EH (cell line): ENCODE measurements around the gene RCE1.

Source experiments
- DNase-seq: peaks from one replicate; pipeline ENCODE4 v3.0.0-alpha.2; 2015; ENCODE audit warnings: low read depth

The RCE1 gene

DNA sequence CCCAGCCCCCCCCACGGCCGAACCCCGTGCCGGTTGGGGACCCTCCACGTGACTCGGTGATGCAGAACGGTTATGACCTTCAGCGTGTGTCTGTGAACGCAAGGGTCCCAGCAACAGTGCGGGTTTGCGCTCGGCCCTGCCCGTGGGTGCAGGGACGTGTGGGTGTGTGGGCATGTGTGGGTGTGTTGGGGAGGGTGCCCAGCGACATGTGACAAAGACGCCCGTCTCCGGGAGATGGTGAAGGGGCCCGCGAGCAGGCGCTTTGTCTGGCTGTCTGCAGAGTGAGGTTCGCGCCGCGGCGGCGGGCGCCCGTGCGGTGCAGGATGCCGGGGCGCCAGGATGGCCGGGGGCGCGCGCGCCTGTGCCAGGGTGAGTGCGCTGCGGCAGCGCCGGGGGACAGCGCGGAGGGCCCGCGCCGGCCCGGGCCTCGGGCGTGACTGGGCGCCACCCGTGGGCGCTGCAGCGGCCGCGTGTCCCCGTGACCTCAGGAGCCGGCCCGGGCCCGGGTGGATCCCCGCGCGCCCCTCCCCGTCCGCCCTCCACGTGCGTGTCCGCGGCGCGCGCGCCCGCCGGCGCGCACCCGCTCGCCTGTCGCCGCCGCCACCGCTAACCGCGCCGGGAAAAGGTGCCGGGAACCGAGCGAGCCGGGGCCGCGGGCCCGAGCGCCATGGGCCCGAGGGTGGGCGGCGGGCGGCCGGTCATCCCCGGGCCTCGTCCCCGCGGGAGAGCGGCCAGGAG lies 13.4 kb downstream of the RCE1 start, which contains the start of gene LRFN4:
TSS of gene LRFN4 (plus strand) at position 569 of the 738 bp plus-strand sequence. CDS start 681 bp downstream, outside the sequence.
- no peak for DNase-seq

DNA sequence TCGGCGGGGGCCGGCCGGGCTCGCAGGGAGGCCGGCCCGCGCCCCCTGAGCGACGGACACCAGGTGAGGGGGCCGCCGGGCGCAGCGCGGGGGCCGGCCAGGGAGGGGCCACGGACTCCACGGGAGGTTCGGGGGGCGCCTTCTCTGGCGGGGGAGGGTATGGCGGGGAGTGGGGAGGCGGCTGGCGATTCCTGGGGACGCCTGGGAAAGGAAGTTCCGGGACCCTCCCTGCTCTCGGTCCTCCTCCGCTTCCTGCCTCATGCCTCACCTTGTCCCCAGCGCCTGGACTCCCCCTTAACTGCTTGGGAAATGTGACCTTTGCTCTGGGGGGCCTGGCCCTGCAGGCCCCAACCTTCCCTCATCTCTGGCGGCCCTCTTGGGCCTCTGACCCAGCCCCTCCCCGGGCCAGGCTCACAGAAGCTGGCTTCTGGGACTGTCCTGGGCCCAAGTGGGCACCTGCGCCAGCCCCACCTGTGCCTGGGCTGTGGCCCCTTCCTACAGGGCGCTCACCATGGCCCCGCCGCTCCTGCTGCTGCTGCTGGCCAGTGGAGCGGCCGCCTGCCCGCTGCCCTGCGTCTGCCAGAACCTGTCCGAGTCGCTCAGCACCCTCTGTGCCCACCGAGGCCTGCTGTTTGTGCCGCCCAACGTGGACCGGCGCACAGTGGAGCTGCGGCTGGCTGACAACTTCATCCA lies 14.1 kb downstream of the RCE1 start:
- DNase-seq, result peak; percentile 32

DNA sequence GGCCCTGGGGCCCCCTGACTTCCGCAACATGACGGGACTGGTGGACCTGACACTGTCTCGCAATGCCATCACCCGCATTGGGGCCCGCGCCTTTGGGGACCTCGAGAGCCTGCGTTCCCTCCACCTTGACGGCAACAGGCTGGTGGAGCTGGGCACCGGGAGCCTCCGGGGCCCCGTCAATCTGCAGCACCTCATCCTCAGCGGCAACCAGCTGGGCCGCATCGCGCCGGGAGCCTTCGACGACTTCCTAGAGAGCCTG lies 14.6 kb downstream of the RCE1 start:
- DNase-seq, result no peak

DNA sequence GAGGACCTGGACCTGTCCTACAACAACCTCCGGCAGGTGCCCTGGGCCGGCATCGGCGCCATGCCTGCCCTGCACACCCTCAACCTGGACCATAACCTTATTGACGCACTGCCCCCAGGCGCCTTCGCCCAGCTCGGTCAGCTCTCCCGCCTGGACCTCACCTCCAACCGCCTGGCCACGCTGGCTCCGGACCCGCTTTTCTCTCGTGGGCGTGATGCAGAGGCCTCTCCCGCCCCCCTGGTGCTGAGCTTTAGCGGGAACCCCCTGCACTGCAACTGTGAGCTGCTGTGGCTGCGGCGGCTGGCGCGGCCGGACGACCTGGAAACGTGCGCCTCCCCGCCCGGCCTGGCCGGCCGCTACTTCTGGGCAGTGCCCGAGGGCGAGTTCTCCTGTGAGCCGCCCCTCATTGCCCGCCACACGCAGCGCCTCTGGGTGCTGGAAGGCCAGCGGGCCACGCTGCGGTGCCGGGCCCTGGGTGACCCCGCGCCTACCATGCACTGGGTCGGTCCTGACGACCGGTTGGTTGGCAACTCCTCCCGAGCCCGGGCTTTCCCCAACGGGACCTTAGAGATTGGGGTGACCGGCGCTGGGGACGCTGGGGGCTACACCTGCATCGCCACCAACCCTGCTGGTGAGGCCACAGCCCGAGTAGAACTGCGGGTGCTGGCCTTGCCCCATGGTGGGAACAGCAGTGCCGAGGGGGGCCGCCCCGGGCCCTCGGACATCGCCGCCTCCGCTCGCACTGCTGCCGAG lies 15.1 kb downstream of the RCE1 start:
- DNase-seq, result no peak

DNA sequence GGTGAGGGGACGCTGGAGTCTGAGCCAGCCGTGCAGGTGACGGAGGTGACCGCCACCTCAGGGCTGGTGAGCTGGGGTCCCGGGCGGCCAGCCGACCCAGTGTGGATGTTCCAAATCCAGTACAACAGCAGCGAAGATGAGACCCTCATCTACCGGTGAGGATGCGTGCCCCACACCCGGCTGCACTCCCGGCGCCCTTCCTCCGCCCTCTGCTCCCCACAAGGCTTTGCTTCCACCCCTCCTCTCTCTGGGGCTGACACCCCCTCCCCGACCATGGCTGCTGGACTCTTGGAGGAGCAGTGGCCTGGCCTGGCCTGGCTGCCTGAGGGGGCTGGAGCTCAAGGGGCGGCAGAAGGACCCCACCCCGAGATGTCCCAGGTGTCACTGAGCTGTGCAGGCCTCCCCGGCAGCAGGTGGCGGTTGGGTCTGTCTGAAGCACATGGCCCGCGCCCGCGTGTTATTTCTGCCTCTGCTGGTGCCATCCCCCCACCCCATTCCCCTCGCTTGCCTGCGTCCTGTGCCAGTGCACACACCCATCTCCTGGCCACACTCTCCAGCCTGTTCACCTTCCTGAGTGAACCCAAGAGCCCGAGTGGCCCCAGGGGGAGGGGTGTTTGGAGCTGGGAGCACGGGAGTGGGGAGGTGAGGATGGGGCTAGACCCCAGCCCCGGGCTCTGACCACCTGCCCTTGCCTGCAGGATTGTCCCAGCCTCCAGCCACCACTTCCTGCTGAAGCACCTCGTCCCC lies 15.9 kb downstream of the RCE1 start:
- DNase-seq, result no peak

DNA sequence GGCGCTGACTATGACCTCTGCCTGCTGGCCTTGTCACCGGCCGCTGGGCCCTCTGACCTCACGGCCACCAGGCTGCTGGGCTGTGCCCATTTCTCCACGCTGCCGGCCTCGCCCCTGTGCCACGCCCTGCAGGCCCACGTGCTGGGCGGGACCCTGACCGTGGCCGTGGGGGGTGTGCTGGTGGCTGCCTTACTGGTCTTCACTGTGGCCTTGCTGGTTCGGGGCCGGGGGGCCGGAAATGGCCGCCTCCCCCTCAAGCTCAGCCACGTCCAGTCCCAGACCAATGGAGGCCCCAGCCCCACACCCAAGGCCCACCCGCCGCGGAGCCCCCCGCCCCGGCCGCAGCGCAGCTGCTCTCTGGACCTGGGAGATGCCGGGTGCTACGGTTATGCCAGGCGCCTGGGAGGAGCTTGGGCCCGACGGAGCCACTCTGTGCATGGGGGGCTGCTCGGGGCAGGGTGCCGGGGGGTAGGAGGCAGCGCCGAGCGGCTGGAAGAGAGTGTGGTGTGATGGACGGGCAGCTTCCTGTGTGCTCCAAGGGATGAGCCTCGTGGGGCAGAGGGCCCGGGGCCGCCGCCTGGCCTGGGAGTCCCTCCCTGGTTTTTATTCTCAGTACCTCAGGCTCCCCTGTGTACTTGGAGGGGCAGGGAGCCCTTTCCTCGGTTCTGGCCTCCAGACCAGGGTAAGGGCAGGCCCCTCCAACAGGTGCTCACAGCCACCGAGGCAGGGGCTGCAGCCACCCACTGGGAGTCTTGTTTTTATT lies 16.6 kb downstream of the RCE1 start:
- DNase-seq, result no peak

DNA sequence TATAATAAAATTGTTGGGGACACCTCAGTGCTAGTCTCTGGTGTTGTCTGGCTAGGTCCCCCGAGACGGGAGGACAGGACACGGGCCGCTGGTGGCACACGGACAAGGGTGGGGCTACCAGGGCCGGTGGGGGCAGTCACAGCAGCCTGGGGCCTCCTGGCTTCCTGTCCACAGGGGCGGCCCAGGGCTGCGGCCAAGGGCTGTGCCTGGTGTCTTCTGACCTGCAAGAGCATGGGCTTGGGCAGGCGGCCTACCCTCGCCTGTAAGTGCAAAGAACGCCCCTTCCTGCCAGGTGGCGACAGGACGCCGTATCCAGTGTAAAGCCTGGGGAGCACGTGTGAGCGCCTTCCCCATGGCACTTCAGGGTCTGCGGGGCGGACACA lies 17.2 kb downstream of the RCE1 start:
- DNase-seq, result no peak

DNA sequence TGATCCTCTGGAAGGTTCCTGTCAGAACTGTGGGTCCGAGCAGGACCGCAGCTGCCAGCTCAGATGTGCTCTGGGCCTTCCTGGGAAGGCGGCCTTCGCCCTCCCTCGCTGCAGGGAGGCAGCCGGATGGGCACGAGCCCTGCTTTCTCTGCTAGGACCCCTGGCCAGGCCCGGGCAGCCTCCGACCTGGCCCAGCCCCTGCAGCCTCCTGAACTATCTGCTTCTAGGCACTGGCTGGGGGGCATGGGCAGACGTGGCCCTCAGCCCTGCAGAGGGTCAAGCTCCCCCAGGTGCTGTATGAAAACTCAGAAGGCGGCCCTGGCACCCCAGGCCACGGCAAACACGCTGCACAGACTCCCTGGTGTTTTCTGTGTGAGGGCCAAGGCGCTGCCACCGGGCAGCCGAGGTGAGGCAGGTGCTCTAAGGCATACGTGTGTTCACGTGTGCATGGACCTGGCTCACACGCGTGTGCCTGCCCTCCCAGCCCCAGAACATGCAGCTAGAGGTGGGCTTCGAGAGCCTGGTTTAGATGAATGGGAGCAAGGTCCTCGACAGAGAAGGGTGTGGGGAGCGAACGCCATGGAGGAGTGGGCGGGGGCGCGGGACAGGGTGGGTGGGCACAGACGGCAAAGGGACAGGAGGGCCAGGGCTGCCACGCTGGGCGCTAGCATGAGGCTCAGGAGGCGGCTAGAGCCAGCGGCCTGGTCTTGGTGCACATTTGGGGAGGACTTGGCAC lies 18.0 kb downstream of the RCE1 start:
- DNase-seq, result no peak

DNA sequence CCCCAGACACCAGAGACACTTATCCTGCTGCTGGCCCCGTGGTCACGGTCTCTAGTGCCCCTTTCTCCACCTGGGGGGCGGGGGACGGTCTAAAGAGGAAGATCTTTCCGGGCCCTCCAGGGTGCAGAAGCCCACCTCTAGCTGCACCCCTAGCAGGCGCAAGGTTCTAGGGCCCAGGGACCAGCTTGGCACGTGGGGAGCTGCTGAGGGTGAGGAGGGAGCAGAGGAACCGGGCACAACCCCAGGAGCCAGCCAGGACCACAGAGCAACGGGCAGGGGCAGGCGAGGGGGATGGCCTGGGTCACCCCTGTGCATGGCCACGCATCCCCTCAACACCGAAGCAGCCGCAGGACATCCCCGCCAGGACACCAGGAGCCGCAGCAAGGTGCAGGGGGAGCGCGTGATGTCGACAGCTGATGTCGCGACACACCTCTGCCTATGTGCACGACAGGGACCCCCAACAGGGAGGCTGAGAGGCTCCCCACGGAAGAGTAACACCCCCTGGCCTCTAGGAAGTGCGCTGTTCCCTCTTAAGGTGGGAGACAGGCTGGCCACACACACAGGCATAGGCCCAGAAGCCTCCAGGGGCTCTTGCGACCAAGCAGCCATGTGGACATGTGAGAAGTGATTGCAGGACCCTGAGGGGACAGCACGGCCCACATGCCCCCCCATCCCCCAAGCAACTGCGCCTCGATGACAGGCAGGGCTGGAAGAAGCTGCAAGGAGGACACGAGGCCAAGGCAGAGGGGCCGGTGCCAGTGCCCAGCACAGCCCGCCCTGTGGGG lies 18.7 kb downstream of the RCE1 start:
- DNase-seq, result no peak

DNA sequence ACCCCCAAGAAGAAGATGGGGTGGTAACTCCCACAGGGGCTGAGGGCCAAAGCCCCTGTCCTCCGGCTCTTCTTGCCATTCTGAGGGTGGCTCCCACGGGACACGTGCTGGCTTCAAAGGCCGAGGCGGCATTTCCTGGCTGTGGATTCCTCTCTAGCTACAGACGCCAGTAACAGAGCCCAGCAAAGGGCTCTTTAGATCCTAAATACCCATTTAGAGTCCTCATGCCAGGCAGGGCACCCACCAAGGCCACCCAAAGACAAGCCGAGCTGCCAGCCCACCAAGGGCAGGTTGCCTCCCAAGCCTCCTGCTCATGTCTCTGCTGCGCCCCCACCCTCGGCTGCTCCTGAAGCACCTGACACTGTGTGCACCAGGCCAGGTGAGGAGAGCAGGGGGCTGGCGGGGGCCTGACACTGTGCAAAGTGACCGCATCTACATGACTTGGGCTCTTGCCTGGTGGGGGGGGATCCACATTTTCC lies 19.4 kb downstream of the RCE1 start:
- DNase-seq, result no peak

DNA sequence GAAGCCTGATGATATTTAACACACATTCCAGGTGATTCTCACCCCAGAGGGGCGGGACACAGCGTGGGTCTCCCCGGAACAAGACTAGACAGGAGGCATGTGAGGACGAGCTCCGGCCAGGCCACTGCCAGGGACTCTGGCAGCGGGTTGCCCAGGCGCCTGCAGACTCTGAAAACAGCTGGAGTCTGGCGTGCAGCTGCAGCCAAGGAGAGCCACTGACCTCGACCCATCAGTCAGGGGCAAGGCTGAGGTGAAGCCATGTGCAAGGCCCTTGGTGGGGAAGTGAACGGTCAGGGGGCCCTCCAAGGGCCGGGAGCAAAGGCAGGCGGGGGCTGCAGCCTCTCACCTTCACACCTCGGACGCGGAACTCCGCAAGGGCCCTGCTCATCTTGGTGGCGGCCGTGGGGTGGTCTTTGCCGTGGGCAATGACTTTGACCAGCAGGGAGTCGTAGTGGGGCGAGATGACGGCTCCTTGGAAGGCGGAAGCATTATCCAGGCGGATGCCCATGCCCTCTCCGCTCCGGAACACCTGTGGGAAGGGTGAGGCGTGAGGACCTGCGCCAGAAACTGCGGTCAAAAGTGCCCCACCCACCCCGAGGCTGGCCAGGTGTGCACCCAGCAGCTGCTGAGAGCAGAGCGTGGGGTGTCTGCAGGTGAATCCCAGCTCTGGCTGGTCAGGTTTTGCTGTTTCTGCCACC lies 20.3 kb downstream of the RCE1 start:
- DNase-seq, result no peak

DNA sequence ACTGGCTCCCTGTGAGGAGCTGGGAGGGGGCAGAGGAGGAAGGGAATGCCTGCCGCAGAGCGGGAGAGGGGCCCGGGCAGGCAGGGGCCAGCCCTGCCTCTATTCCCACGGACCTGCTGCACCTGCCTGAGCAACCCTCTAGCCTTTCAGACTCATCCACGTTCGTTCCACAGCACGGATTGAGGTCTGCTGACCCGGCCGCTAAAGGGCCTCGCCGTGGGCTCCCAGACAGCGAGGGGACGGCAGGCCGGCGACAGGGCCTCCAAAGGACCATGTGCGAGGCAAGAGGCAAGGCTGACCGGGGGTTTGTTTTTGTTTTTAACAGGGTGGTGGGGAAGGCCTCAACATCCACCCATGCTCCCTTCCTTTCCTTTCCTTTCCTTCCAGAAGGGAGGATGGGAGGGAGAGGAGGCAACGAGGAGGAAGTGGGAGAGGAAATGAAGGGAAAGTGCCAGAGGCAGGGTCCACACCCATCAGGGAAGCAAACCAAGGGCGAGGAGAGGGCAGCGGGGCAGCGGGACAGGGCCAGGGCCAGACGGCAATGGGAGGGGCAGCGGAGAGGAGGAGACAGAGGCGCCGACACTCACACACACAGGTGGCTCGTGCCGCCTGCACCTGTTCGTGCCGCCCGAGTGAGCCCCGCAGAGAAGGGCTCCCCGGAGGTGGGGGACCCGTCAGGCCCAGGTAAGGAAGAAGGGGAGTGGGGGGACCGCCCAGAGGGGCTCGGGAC lies 21.1 kb downstream of the RCE1 start:
- DNase-seq, result no peak

DNA sequence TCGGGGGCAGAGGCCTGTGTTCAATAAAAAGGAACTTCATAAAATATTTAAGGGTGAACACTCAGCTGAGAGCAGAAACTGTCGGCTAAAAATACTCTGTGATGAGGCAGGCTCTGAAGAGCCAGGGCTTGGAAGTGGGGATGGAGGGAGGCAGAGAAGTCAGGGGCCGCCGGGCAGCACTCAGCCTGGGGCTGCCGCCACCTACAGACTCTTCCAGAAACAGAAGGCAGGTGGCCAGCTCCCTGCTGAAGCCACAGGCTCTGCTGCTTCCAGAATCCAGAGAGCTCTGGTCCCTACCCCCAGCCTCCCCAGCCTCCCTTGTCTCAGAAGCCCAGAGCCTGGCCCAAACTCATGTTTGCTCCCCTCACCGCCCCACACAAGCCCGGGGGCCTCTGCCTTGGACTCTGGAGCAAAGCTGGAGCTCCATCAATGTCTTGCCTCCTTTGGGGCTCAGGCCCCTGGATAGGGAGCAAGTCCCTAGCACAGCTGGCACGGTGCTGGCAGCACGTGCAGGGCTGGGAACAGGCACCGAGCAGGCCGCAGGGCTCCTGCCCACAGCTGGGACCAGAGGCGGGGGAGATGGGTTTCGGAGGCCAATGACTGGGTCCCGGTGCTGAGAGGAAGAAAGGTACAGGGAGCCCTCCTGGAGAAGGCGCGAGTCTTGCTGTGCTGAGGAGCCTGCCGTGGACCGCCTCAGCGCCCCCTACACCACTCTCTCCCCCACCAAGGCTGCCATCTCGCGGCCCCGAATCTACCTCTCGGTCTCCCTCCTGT lies 21.9 kb downstream of the RCE1 start:
- DNase-seq, result no peak

DNA sequence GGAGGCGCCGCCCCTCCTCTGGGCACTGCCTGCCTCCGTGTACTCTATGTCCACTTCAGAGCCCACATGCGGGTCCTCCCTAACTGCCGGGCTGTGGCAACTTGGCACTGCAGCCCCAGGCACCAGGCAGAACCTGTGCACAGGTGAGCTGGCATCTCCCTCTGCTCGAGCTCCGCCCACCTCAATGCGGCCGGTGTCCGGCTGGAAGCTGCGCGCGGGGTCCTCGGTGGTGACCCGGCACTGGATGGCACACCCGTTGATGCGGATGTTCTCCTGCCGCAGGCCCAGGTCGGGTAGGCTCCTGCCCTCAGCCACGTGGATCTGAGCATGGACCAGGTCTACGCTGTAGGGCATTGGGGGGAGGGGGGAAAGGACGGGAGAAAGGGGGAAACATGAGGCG lies 22.8 kb downstream of the RCE1 start:
- DNase-seq, result no peak

DNA sequence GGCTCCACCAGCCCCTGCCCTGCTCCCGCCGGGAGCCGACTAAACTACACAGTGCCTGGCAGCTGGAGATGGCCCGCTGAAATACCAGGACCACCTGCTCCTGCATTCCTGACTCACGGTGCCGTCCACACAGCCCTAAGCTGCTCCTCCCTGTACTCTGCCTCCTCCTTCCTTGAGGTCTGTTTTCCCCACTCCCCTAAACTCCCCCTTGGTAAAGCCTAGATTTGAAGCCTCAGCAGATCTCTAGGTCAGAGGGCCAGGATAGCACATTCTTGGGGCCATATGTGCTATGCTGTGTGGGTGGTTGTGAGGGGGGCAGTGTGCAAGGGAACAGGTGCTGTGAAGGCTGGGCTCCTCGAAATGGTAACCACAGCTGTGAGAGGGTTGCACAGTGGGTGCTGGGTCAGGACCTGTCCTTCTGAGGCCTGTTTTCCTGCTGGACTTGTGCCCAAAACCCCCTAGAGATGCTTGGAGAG lies 23.3 kb downstream of the RCE1 start:
- DNase-seq, result no peak

DNA sequence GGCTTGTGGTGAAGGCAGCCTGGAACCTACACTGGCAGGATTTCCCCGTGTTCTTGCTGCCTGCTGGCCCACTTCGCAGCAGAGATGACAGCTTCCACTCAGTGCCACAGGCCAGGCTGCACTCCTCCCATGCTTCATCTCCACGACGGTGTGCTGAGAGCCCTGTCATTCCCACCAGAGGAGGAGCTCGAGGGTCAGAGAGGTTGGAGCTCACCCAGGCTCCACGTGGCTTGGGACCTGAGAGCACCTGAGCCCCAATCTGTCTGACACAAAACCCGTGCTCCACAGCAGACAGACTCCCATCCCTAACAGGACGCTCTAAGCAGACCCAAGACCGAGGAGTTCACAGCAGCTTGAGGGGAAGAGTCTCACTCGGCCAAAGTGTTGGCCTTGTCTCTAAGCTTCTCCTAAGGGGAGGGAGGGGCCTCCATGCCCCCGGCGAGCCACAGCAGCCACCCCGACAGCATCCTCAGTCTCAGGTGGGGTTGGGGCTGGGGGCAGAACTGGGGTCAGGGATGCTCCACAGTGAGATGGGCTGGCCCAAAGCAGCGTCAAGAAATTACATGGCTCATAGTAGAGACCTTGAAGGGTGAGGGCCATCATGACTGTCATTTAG lies 24.3 kb downstream of the RCE1 start:
- no peak for DNase-seq

DNA sequence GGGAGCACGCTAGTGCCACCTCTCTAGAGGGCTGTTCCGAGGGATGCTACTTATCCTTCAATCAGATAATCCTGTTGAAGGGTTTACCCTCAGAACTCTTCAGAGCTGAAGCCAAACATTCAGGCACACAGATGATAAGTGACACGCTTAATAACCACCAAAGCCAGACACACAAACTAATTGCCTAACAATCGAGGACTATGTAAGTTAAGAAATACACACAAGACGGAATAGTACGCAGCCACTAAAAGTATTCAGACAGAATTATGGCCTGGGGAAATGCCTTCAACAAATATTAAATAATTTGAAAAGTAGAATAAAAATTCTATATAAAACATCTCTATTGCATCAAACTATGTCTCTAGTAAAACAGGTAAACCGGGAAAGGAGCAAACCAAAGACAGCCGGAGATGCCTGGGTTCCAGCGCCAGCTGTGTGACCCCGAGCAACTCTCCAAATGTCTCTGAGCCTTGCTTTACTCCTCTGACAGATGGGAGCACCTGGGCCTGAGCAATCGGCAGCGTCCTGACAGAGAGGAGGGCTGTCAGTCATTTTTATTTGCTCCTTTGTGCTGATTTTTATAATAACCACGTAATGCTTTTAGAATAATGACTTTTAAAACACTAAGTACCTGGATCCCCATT lies 25.0 kb downstream of the RCE1 start:
- no peak for DNase-seq
